HG02970 (cell line): ENCODE data around the gene SLC2A13.
"Not testable (repeated sequence)": the region's sequence is repeated elsewhere in the genome, so short reads cannot be mapped to it uniquely, and the experiment has no call there.

Source experiments
- ATAC-seq: cut with Tn5 transposase; IDR thresholded peaks from one replicate; pipeline ENCODE4 v1.9.1; 2021; ENCODE audit warnings: mild to moderate bottlenecking, moderate library complexity, moderate number of reproducible peaks; ENCODE audit not compliant: unreplicated experiment, low FRiP score

The SLC2A13 gene

DNA sequence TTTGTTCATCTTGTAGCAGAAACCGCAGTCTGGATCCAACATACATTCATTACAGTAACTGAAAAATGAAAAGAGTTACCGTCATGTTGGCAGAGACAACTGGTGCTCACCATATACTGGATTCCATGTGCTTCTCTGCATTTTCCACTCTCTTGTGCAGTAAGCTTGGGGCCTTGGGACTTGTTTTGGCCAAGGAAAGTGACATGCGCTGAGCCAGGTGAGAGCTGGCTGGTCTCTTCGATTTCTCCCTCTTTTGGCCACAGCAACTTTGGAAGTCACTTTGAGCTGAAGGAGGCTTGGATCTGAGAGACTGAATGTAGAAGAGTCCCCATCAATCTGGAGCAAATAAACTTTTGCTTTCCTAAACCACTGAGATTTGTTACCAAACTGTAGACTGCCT lies 275.7 kb downstream of the SLC2A13 start:
- ATAC-seq, result no peak

DNA sequence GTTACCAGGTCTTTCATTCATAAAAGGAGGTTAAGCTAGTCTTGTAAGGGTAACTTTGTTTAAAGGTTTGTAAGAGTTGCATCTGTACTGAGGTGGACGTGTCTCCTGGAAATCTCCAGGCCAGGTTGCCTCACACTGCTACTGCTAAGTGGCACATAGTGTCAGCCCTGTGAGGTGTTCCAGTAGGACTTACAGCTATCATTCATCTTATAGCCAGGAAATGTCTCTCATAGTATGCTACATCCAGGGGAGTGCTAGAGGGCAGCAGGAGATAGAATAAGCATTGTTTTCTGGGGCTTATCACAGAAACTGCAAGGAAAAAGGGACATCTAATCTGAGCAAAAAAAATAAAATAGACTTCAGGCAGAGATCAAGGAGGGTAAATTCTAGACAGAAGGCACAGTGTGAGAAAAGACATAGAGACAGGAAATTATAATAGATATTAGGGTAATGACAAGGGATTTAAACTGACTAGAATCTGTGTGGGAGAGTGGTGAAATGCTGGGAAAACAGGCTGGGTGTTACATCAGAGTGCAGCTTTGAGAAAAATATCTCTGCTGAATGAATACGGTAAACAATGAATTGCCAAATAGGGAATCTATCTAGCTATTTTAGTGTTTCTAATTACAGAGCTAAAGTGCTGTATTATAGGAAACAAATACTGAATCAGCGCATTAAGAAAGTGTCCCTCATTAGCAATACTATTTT lies 281.2 kb downstream of the SLC2A13 start:
- ATAC-seq, result no peak

DNA sequence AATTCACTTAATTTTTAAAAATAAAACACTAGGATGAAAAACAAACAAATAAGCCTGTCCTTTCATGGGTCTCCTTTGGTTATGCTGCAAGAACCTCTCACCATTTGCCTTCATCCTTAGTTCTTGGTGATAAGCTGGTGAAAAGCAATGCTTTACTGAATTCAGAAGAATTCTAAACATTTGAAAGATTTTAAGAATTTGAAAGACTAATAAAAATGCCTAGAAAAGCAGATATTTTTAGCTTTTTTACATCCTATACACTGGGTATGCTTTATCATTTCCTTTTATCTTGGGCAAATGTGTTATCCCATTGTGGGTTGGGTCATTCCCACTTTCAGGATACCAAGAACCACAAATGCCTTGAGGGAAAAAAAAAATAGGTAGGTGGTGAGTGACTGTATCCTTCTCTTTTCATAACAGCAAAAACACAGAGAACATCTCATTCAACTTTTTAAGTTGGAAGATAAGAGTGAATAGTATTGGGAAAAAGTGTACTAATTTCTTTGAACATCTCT lies 289.2 kb downstream of the SLC2A13 start:
- ATAC-seq, result no peak

DNA sequence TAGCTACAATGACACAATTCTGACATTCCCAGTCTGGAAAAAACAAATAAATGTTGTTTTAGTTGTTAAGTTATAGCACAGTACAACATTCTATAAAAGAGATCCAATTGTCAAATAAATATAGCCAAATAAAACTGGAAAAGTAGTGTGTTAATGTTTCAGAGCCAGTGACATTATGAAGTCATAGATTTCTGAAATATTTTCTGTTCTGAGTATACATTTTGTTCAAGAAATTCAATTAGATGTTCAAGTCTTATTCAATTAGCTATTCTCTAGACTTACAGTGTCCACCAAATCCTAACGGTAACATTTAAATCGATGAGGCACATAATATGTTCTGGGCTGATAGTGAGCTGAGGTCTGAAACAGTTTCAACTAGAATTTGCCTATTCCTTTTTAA lies 290.1 kb downstream of the SLC2A13 start:
- ATAC-seq, result no peak

DNA sequence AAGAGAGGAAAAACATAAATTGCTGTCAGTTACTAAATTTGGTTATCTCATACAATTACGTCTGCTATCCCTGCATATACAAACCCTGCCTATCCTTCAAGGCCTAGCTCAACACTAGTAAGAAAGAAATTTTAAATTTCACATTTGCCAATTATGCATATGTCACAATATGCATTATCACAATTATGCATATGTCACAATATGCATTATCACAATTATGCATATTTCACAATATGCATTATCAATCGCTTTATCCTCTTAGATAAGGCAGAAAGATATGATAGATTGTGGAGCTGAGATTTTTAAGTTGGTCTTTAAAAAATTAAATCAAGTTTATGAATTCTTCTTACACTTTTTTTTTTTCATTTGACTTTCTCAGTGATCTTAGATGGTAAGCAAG lies 291.3 kb downstream of the SLC2A13 start:
- ATAC-seq, result no peak

- no peak for ATAC-seq
Measured at GRCh38 chr12:39813776-39814175, 292.1 kb downstream of the SLC2A13 start.

- ATAC-seq, result not testable (repeated sequence)
Measured at GRCh38 chr12:39812456-39812855, 293.4 kb downstream of the SLC2A13 start.

GRCh38 chr12:39807043-39807442 lies 298.8 kb downstream of the SLC2A13 start:
- ATAC-seq, result no peak

- ATAC-seq, result no peak
Measured at GRCh38 chr12:39805651-39806050, 300.2 kb downstream of the SLC2A13 start.

- no peak for ATAC-seq
Measured at GRCh38 chr12:39804898-39805297, 301.0 kb downstream of the SLC2A13 start.

GRCh38 chr12:39804479-39804878 lies 301.4 kb downstream of the SLC2A13 start:
- ATAC-seq, result no peak

GRCh38 chr12:39803151-39803550 lies 302.7 kb downstream of the SLC2A13 start:
- ATAC-seq, result no peak

GRCh38 chr12:39798977-39799376 lies 306.9 kb downstream of the SLC2A13 start:
- ATAC-seq, result no peak

DNA sequence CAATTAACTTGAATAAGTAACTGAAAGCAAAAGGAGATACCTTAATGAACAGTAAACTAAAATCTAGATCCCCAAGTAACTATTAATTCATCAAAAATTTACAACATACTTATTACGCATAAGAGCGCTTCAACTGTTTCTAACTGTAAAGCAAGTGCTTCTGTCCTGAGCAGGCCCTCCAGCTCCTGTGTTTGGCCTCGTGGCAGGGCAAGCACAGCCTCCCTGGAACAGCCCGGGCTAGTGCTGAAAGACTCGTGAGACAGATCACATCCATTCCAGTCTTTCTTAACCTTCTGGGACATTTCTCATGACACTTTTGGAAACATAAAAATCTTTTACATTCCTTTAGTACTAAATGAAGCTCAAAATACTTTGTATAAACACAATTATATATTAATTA lies 307.5 kb downstream of the SLC2A13 start:
- no peak for ATAC-seq

DNA sequence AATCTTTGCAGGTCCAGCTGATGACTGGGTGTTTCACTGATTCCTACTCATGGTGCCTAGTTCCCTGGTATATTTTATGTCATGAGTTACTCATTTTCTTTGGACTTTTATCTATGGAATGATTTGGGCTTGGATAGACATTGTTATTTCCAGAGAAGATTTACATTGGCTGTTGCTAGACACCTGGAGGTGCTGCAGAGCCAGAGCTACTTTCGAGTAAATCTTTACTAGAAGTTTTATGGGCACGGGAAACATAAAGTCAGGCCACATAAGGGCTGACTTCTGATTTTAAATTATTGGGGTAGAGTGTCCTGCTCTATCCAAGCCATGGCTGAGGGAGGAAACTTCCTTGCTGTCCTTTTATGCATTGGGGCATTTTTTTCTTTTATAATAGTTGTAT lies 310.4 kb downstream of the SLC2A13 start:
- no peak for ATAC-seq

- ATAC-seq, result no peak
Measured at GRCh38 chr12:39792938-39793337, 312.9 kb downstream of the SLC2A13 start.

GRCh38 chr12:39788239-39788638 lies 317.6 kb downstream of the SLC2A13 start:
- no peak for ATAC-seq

DNA sequence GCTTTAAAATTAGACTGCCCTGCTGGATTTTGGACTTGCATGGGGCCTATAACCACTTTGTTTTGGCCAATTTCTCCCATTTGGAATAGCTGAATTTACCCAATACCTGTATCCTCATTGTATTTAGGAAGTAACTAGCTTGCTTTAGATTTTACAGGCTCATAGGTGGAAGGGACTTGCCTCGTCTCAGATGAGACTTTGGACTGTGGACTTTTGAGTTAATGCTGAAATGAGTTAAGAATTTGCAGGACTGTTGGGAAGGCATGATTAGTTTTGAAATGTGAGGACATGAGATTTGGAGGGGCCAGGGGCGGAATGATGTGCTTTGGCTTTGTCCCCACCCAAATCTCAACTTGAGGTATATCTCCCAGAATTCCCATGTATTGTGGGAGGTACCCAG lies 320.1 kb downstream of the SLC2A13 start:
- not testable (repeated sequence) for ATAC-seq

- no peak for ATAC-seq
Measured at GRCh38 chr12:39782026-39782545, 323.8 kb downstream of the SLC2A13 start.

- no peak for ATAC-seq
Measured at GRCh38 chr12:39780913-39781446, 324.9 kb downstream of the SLC2A13 start.

DNA sequence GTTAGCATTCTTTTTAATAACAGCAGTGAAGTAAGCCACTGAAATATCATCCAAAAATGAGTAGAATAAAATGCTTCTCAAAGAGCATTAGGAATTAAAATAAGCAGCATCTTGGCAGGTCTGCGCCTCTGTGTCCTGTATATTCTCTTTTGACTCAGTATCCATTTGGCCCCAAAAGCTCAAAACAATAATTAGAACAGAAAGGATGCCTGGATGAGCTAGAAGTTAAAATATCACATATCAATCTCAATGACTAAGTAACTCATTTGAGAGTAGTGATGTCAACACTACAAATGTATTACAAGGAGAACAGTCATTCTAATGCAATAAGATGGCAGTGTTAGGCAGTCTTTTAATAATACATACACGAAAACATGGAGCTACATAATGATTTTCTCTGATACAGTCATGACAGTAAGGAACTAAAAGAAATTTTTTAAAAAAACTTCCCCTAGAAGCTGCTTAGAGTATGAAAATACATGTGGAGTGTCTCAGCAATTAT lies 325.4 kb downstream of the SLC2A13 start:
- no peak for ATAC-seq
